Loucy (cell line): ENCODE measurements around the gene FAM193B.

Source experiments
- EZH2phosphoT487 ChIP-seq: fragments of 200-600 bp; IDR thresholded peaks from 2 replicates; pipeline ENCODE4 v1.6.1; 2018; ENCODE audit warnings: antibody characterized with exemption, mild to moderate bottlenecking, moderate library complexity, borderline replicate concordance
- TF ChIP-seq, protein P1 (sequence below): fragments of 200-600 bp; sonication (generic); conservative IDR thresholded peaks from 2 replicates; pipeline ENCODE4 v1.5.1; 2014; ENCODE audit warnings: mild to moderate bottlenecking, antibody characterized with exemption, low read length

DNA sequence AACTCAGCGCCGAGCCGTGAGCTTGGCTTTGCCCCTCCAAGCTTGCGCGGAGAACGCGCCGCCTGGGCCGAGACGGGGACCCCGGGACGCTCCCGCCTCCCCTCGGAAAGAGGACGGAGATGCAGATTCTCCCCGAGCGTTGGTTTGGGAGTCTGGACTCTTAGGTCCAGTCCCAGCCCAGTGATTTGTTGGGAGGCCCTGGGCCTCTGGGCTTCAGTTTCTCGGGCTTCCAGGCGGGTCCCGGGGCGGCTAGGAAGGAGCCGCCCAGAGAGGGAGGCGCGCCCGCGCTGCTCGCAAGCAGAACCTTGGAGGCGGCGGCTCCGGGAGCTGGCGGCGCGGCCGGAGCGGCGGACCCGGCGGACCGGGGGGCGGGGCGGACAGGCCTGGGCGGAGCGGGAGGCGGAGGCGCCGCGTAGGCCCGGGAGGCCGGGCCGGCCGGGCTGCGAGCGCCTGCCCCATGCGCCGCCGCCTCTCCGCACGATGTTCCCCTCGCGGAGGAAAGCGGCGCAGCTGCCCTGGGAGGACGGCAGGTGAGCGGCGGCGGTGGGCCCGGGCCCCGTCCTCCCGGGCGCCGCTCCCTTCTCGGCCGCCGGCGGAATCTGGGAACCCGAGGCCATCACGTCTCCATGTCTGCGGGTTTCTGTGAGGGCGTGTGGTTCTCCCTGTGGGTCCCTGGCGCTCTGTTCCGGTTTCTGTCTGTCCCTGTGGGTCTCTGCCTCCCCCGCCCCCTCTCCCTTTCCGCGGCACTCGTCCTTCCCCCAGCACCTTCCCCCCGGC is 45.6 kb upstream of the FAM193B start, which contains the start of gene B4GALT7:
- TF ChIP-seq, protein P1, sequence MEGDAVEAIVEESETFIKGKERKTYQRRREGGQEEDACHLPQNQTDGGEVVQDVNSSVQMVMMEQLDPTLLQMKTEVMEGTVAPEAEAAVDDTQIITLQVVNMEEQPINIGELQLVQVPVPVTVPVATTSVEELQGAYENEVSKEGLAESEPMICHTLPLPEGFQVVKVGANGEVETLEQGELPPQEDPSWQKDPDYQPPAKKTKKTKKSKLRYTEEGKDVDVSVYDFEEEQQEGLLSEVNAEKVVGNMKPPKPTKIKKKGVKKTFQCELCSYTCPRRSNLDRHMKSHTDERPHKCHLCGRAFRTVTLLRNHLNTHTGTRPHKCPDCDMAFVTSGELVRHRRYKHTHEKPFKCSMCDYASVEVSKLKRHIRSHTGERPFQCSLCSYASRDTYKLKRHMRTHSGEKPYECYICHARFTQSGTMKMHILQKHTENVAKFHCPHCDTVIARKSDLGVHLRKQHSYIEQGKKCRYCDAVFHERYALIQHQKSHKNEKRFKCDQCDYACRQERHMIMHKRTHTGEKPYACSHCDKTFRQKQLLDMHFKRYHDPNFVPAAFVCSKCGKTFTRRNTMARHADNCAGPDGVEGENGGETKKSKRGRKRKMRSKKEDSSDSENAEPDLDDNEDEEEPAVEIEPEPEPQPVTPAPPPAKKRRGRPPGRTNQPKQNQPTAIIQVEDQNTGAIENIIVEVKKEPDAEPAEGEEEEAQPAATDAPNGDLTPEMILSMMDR = no peak
- no peak for TF ChIP-seq EZH2phosphoT487
